ENCODE results near the gene AMPD2. TPM values are rescaled to one million over a fixed set of nuclear protein-coding genes. Genes with fewer than 3 reads are reported as not detected.

The AMPD2 gene
- total RNA-seq, 1 experiment from 2014 or later, result 79.8 TPM

DNA sequence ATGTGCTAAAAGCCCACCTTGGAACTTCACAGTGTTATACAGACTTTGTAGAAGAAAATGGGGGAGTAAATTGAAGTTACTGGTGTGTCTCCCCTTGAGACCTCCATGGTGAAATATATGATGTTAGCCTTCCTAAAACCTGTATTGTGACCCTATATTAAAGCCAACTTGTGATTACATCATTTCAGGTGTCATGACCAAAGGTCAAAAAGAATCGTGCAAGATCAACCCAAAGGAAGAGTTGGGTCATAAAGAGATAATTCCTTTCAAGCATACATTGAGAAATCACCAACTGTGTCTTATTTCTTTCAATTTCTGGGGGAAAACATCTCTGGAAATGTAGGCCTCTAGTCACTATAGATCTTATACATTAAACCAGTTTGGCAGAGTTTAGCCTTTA, 34.9 kb upstream of the AMPD2 start:
- ChIA-PET POLR2A (no interaction called here), CTCF (no interaction called here)
- Mint-ChIP-seq H3K27ac (no peak overlapping the region), H3K4me3 (no peak overlapping the region), H3K4me1 (no peaks in the 10 kb centered on the region), H3K9me3 (no peaks in the 10 kb centered on the region), H3K36me3 (peaks cover 60% of the 10 kb centered on the region), H3K27me3 (ENCODE audit: low read depth) (no peaks in the 10 kb centered on the region)
- DNase-seq (ENCODE audit: low spot score) (no peak), ATAC-seq (no peak)
- no peak for TF ChIP-seq ZNF121 (CRISPR knock-in tag; IDR thresholded peaks at IDR 0.05)
- TF ChIP-seq TEAD4 (CRISPR knock-in tag; IDR thresholded peaks at IDR 0.05), result no peak
- TF ChIP-seq, protein P1, sequence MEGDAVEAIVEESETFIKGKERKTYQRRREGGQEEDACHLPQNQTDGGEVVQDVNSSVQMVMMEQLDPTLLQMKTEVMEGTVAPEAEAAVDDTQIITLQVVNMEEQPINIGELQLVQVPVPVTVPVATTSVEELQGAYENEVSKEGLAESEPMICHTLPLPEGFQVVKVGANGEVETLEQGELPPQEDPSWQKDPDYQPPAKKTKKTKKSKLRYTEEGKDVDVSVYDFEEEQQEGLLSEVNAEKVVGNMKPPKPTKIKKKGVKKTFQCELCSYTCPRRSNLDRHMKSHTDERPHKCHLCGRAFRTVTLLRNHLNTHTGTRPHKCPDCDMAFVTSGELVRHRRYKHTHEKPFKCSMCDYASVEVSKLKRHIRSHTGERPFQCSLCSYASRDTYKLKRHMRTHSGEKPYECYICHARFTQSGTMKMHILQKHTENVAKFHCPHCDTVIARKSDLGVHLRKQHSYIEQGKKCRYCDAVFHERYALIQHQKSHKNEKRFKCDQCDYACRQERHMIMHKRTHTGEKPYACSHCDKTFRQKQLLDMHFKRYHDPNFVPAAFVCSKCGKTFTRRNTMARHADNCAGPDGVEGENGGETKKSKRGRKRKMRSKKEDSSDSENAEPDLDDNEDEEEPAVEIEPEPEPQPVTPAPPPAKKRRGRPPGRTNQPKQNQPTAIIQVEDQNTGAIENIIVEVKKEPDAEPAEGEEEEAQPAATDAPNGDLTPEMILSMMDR (IDR thresholded peaks at IDR 0.05), result no peak
- TF ChIP-seq SOX15 (CRISPR knock-in tag; IDR thresholded peaks at IDR 0.05), result no peak
- TF ChIP-seq, protein P2, sequence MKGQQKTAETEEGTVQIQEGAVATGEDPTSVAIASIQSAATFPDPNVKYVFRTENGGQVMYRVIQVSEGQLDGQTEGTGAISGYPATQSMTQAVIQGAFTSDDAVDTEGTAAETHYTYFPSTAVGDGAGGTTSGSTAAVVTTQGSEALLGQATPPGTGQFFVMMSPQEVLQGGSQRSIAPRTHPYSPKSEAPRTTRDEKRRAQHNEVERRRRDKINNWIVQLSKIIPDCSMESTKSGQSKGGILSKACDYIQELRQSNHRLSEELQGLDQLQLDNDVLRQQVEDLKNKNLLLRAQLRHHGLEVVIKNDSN (CRISPR knock-in tag; IDR thresholded peaks at IDR 0.05), result no peak
- TF ChIP-seq CREM (CRISPR knock-in tag; IDR thresholded peaks at IDR 0.05), result no peak
- TF ChIP-seq TCF7 (CRISPR knock-in tag; IDR thresholded peaks at IDR 0.05; ENCODE audit: low read depth), result no peak
- no peak for TF ChIP-seq ETV6 (CRISPR knock-in tag; IDR thresholded peaks at IDR 0.05)
- TF ChIP-seq, protein P3, sequence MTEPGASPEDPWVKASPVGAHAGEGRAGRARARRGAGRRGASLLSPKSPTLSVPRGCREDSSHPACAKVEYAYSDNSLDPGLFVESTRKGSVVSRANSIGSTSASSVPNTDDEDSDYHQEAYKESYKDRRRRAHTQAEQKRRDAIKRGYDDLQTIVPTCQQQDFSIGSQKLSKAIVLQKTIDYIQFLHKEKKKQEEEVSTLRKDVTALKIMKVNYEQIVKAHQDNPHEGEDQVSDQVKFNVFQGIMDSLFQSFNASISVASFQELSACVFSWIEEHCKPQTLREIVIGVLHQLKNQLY (CRISPR knock-in tag; IDR thresholded peaks at IDR 0.05), result no peak
- no peak for TF ChIP-seq ELF4 (CRISPR knock-in tag; IDR thresholded peaks at IDR 0.05; ENCODE audit: low read depth)
- TF ChIP-seq MYBL2 (CRISPR knock-in tag; IDR thresholded peaks at IDR 0.05), result no peak
- no peak for TF ChIP-seq ZNF671 (CRISPR knock-in tag; IDR thresholded peaks at IDR 0.05)
- TF ChIP-seq NR2C2 (CRISPR knock-in tag; IDR thresholded peaks at IDR 0.05), result no peak
- TF ChIP-seq NFE2L1 (CRISPR knock-in tag; IDR thresholded peaks at IDR 0.05), result no peak
- no peak for TF ChIP-seq RELA (CRISPR knock-in tag; IDR thresholded peaks at IDR 0.05; ENCODE audit: borderline replicate concordance)

DNA sequence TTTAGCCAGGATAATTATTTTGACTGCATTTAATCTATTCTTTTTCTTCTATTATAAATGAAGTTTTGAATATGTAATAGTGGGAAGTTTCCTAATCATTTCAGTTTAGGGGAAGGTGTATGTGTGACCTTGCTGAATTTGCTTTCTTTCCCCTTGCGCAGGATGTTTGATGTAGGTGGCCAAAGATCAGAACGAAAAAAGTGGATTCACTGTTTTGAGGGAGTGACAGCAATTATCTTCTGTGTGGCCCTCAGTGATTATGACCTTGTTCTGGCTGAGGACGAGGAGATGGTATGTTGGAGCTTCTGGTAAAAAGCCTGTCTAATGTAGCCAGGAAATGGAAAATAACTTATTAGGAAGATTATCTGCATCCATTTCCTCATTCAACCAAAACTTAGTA, 33.6 kb upstream of the AMPD2 start:
- no peak overlapping the region for H3K4me3 Mint-ChIP-seq
- CTCF ChIA-PET, result no interaction called here
- peaks cover 51% of the 10 kb centered on the region for H3K36me3 Mint-ChIP-seq
- no peaks in the 10 kb centered on the region for H3K9me3 Mint-ChIP-seq
- DNase-seq (ENCODE audit: low spot score) (no peak), ATAC-seq (no peak)
- POLR2A ChIA-PET, result no interaction called here
- no peaks in the 10 kb centered on the region for H3K4me1 Mint-ChIP-seq
- no peak overlapping the region for H3K27ac Mint-ChIP-seq
- H3K27me3 Mint-ChIP-seq (ENCODE audit: low read depth), result no peaks in the 10 kb centered on the region
- TF ChIP-seq, protein P4, sequence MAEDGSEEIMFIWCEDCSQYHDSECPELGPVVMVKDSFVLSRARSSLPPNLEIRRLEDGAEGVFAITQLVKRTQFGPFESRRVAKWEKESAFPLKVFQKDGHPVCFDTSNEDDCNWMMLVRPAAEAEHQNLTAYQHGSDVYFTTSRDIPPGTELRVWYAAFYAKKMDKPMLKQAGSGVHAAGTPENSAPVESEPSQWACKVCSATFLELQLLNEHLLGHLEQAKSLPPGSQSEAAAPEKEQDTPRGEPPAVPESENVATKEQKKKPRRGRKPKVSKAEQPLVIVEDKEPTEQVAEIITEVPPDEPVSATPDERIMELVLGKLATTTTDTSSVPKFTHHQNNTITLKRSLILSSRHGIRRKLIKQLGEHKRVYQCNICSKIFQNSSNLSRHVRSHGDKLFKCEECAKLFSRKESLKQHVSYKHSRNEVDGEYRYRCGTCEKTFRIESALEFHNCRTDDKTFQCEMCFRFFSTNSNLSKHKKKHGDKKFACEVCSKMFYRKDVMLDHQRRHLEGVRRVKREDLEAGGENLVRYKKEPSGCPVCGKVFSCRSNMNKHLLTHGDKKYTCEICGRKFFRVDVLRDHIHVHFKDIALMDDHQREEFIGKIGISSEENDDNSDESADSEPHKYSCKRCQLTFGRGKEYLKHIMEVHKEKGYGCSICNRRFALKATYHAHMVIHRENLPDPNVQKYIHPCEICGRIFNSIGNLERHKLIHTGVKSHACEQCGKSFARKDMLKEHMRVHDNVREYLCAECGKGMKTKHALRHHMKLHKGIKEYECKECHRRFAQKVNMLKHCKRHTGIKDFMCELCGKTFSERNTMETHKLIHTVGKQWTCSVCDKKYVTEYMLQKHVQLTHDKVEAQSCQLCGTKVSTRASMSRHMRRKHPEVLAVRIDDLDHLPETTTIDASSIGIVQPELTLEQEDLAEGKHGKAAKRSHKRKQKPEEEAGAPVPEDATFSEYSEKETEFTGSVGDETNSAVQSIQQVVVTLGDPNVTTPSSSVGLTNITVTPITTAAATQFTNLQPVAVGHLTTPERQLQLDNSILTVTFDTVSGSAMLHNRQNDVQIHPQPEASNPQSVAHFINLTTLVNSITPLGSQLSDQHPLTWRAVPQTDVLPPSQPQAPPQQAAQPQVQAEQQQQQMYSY (CRISPR knock-in tag; IDR thresholded peaks at IDR 0.05), result no peak
- TF ChIP-seq, protein P5, sequence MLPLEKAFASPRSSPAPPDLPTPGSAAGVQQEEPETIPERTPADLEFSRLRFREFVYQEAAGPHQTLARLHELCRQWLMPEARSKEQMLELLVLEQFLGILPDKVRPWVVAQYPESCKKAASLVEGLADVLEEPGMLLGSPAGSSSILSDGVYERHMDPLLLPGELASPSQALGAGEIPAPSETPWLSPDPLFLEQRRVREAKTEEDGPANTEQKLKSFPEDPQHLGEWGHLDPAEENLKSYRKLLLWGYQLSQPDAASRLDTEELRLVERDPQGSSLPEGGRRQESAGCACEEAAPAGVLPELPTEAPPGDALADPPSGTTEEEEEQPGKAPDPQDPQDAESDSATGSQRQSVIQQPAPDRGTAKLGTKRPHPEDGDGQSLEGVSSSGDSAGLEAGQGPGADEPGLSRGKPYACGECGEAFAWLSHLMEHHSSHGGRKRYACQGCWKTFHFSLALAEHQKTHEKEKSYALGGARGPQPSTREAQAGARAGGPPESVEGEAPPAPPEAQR (CRISPR knock-in tag; IDR thresholded peaks at IDR 0.05), result no peak
- TF ChIP-seq, protein P6, sequence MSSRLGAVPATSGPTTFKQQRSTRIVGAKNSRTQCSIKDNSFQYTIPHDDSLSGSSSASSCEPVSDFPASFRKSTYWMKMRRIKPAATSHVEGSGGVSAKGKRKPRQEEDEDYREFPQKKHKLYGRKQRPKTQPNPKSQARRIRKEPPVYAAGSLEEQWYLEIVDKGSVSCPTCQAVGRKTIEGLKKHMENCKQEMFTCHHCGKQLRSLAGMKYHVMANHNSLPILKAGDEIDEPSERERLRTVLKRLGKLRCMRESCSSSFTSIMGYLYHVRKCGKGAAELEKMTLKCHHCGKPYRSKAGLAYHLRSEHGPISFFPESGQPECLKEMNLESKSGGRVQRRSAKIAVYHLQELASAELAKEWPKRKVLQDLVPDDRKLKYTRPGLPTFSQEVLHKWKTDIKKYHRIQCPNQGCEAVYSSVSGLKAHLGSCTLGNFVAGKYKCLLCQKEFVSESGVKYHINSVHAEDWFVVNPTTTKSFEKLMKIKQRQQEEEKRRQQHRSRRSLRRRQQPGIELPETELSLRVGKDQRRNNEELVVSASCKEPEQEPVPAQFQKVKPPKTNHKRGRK (CRISPR knock-in tag; IDR thresholded peaks at IDR 0.05; ENCODE audit: borderline replicate concordance), result no peak
- TF ChIP-seq, protein P2 (CRISPR knock-in tag; IDR thresholded peaks at IDR 0.05), result no peak
- TF ChIP-seq CREB1 (CRISPR knock-in tag; IDR thresholded peaks at IDR 0.05) (no peak), CREM (CRISPR knock-in tag; IDR thresholded peaks at IDR 0.05) (no peak), ETV6 (CRISPR knock-in tag; IDR thresholded peaks at IDR 0.05) (no peak), ZNF317 (CRISPR knock-in tag; IDR thresholded peaks at IDR 0.05; ENCODE audit: borderline replicate concordance, low read depth) (no peak), HMGA2 (CRISPR knock-in tag; IDR thresholded peaks at IDR 0.05) (no peak), ZNF263 (CRISPR knock-in tag; IDR thresholded peaks at IDR 0.05; ENCODE audit: low read depth) (no peak), RELA (CRISPR knock-in tag; IDR thresholded peaks at IDR 0.05; ENCODE audit: borderline replicate concordance) (no peak), MXD4 (CRISPR knock-in tag; IDR thresholded peaks at IDR 0.05; ENCODE audit: borderline replicate concordance) (no peak), NR2C2 (CRISPR knock-in tag; IDR thresholded peaks at IDR 0.05) (no peak)
- TF ChIP-seq, protein P7, sequence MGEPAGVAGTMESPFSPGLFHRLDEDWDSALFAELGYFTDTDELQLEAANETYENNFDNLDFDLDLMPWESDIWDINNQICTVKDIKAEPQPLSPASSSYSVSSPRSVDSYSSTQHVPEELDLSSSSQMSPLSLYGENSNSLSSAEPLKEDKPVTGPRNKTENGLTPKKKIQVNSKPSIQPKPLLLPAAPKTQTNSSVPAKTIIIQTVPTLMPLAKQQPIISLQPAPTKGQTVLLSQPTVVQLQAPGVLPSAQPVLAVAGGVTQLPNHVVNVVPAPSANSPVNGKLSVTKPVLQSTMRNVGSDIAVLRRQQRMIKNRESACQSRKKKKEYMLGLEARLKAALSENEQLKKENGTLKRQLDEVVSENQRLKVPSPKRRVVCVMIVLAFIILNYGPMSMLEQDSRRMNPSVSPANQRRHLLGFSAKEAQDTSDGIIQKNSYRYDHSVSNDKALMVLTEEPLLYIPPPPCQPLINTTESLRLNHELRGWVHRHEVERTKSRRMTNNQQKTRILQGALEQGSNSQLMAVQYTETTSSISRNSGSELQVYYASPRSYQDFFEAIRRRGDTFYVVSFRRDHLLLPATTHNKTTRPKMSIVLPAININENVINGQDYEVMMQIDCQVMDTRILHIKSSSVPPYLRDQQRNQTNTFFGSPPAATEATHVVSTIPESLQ (CRISPR knock-in tag; IDR thresholded peaks at IDR 0.05), result no peak
